Fibroblast of lung (primary cell): Measurements from ENCODE around the gene SMYD1.

Source experiments
- EZH2 ChIP-seq: IDR thresholded peaks from 2 replicates; pipeline ENCODE4 v1.5.1; 2012; ENCODE audit warnings: low read length, control low read depth, mild to moderate bottlenecking; ENCODE audit errors: missing control alignments
- TF ChIP-seq, protein P1 (sequence below), 2 donors: IDR thresholded peaks in 1 of 2; conservative IDR thresholded peaks in 1 of 2; 1 replicate in 1 of 2; 2 replicates in 1 of 2; pipeline ENCODE4 v1.5.1; 2011 to 2012; ENCODE audit warnings: low read length in 2 of 2, control low read depth in 1 of 2, inconsistent platforms in 1 of 2, low read depth in 1 of 2, mild to moderate bottlenecking in 1 of 2

GRCh38 chr2:88128654-88129312 is 61.2 kb downstream of the SMYD1 start:
- no peak for TF ChIP-seq EZH2
- TF ChIP-seq, protein P1, sequence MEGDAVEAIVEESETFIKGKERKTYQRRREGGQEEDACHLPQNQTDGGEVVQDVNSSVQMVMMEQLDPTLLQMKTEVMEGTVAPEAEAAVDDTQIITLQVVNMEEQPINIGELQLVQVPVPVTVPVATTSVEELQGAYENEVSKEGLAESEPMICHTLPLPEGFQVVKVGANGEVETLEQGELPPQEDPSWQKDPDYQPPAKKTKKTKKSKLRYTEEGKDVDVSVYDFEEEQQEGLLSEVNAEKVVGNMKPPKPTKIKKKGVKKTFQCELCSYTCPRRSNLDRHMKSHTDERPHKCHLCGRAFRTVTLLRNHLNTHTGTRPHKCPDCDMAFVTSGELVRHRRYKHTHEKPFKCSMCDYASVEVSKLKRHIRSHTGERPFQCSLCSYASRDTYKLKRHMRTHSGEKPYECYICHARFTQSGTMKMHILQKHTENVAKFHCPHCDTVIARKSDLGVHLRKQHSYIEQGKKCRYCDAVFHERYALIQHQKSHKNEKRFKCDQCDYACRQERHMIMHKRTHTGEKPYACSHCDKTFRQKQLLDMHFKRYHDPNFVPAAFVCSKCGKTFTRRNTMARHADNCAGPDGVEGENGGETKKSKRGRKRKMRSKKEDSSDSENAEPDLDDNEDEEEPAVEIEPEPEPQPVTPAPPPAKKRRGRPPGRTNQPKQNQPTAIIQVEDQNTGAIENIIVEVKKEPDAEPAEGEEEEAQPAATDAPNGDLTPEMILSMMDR (conservative IDR thresholded peaks at IDR 0.05 in 1 of 2, IDR thresholded peaks at IDR 0.05 in 1 of 2; ENCODE audit: low read depth in 1 of 2, low read length in 2 of 2) = no peak
